K562 (cell line): ENCODE data around the gene BTD.

Source experiments
- CEBPZ ChIP-seq: fragments of 150-350 bp; IDR thresholded peaks from 2 replicates; pipeline ENCODE4 v1.6.1; 2014; ENCODE audit warnings: low read depth, mild to moderate bottlenecking, low read length, borderline replicate concordance
- HNRNPK ChIP-seq: fragments of 200-400 bp; formaldehyde crosslinking; IDR thresholded peaks from one replicate; pipeline ENCODE4 v1.6.1; 2018; ENCODE audit warnings: mild to moderate bottlenecking, low read depth, low read length; ENCODE audit not compliant: poor library complexity, severe bottlenecking
- POLR2A ChIP-seq: fragments of 450-650 bp; conservative IDR thresholded peaks from 2 replicates; pipeline ENCODE4 v1.6.1; 2016
- USF2 ChIP-seq: sonication (generic); formaldehyde crosslinking; IDR thresholded peaks from 2 replicates; pipeline ENCODE4 v1.5.0; 2020; ENCODE audit warnings: missing genetic modification reagents
- ZNF140 ChIP-seq: fragments of 250-450 bp; sonication (Bioruptor Pico); IDR thresholded peaks from 2 replicates; pipeline ENCODE4 v1.8.0; 2021; ENCODE audit warnings: moderate library complexity, mild to moderate bottlenecking, inconsistent platforms

- no peak for TF ChIP-seq USF2 (CRISPR knock-in tag)
- no peak for TF ChIP-seq HNRNPK
- no peak for TF ChIP-seq POLR2A
- TF ChIP-seq CEBPZ: no peak
- no peak for TF ChIP-seq ZNF140 (CRISPR knock-in tag)
Measured at GRCh38 chr3:15637131-15637951, 35.8 kb downstream of the BTD start.
